NCI-H226 (cell line): Measurements from ENCODE around the gene PDE8A.
A peak's percentile ranks its signal among the peaks of the same experiment; 100 is the strongest.
"Not testable (repeated sequence)": the region's sequence is repeated elsewhere in the genome, so short reads cannot be mapped to it uniquely, and the experiment has no call there.

Experiments
- DNase-seq: peaks from one replicate; pipeline ENCODE4 v3.0.0-alpha.2; 2015

PDE8A gene

GRCh38 chr15:84991014-84991712, 9.5 kb downstream of the PDE8A start:
- DNase-seq = no peak

GRCh38 chr15:84992157-84992944, 10.7 kb downstream of the PDE8A start:
- DNase-seq = peak; percentile 86

GRCh38 chr15:84996055-84996454, 14.4 kb downstream of the PDE8A start:
- no peak for DNase-seq

- DNase-seq = peak; percentile 39
Observed at GRCh38 chr15:84996714-84997113, 15.1 kb downstream of the PDE8A start.

DNA sequence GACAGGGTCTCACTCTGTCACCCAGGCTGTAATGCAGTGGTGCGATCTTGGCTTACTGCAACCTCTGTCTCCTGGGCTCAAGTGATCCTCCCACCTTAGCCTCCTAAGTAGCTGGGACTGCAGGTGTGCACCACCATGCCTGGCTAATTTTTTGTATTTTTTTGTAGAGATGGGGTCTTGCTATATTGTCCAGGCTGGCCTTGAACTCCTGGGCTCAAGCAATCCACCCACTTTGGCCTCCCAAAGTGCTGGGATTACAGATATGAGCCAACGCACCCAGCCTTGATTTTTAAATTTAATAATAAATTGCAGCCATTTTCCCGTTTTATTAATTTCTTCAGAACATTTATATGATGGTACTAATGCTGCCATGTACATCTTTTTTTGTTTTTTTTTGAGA, 15.6 kb downstream of the PDE8A start:
- not testable (repeated sequence) for DNase-seq

- no peak for DNase-seq
Observed at GRCh38 chr15:85000189-85000864, 18.7 kb downstream of the PDE8A start.

GRCh38 chr15:85000937-85001336, 19.3 kb downstream of the PDE8A start:
- no peak for DNase-seq

GRCh38 chr15:85002517-85002916, 20.9 kb downstream of the PDE8A start:
- DNase-seq = peak; percentile 78

DNA sequence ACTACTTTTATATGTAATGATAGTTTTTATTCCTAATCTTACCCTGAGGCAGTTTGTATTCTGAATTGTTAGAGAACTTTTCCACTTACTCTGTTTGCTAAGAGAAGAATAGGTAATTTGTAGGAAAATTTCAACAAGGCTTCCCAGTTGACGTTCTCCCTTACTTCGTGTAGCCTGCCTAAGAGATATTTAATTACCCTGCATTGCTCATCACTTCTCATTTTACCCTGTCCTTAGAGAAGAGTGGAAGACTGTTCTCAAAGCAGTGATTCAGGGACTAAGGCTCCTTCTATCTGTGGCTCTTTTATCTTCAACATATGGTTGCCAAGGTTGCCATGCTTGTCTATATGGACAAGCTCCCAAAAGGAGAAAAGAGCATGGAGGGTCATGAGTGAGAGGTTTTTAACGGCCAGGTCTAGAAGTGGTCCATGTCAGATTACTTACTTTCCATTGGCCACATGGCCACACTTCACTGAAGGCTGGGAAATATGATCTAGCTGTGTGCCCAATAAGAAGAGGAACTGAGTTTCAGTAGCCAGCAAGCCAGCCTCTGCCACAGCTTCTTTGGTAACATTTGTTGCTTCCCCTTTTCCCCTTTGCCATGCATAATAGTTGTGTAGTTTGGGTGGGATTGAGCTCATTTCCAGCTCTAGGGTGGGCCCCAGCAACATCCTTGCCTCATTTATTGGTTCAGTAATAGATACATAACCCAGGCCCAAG, 22.1 kb downstream of the PDE8A start:
- DNase-seq = no peak

DNA sequence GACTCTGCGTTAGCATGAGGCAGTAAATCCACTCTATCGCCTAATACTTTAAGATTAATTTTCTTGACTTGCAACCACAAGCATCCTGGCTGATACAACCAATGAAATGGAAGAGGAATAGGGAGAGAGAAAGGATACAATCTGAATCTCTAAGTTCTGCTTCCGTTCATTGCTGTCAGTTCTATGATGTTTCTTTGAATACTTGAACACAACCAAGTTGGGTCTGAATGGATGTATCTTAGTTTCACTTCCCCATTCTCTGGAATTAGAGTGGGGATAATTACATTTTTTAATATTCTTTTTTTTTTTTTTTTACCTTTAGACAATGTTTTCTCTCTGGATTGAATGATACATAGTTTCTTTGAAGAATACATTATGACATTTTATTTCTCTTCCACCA, 22.9 kb downstream of the PDE8A start:
- no peak for DNase-seq

GRCh38 chr15:85005319-85005718, 23.7 kb downstream of the PDE8A start:
- no peak for DNase-seq

- DNase-seq = no peak
Observed at GRCh38 chr15:85005746-85006145, 24.1 kb downstream of the PDE8A start.

DNA sequence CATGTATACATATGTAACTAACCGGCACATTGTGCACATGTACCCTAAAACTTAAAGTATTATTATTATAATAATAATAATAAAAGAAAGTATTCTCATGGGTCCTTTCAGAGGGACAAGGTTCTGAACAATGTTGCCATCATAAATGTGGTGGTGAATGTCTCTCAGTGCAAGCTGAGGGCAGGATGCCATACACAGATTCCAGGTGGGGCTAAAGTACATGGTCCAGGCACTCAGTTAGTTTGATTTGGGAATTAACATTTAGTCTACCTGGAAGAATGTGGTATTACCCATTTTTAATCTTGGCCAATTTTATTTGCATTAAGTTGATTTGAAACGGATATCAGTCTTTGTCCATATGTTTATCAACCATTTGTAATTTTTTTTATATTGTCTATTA, 24.5 kb downstream of the PDE8A start:
- DNase-seq = no peak

DNA sequence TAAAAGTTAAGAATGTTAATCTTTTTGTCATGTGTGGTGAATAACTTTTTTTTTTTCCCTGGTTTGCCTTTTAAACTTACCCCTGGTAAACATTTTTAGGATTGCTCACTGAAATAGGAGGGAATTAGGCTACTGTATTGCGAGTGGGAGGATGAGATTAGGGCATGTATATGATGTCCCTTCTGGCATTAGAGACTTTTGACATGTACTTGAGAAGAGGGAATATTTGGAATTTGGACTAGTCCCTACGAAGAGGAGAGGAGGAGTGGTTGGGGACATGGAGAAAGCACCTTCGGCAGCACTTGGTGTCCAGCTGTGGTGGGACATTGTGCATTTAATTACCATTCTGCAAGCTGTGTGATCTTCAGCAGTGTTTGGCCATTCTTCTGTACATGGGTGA, 25.0 kb downstream of the PDE8A start:
- no peak for DNase-seq

GRCh38 chr15:85007137-85007536, 25.5 kb downstream of the PDE8A start:
- DNase-seq = no peak

GRCh38 chr15:85007741-85008397, 26.2 kb downstream of the PDE8A start:
- no peak for DNase-seq

DNA sequence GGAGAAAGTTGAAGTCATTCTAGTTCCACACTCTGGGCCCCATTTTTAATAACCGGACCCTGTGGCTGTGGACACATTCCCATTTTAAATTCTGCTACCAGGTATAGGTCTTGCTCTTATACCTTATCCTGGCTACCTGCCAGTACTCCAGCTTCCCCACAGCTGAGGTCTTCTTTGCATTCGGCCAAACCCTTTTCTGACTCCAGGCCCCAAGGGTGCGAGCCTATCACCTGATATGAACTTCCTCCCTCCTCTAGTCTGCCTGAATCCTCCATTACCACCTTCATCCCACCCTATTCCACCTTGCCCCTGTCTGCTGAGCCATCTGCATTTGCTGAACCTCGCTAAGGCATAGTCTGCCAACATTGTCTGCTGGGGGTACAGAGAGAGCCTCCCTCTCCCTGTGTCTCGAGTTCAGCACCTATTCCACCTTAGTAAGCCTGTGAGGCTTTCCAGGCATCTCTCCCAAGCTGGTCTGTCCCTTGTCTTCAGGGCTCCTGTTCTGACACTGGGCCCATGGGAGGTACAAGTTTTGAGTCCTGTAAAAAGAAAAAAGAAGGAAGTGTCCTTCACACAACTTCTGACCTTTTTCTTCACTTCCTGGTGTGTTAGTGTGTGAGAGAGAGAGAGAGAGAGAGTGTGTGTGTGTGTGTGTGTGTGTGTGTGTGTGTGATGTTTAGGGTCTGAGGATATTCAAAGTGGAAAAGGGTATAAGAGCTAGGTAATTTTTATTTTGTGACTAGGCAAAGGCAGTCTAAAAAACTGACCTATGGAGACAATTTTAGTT, 27.0 kb downstream of the PDE8A start:
- no peak for DNase-seq

GRCh38 chr15:85009435-85009834, 27.8 kb downstream of the PDE8A start:
- DNase-seq = no peak

GRCh38 chr15:85010071-85010385, 28.4 kb downstream of the PDE8A start:
- DNase-seq = no peak

- no peak for DNase-seq
Observed at GRCh38 chr15:85010386-85011159, 28.9 kb downstream of the PDE8A start.

DNA sequence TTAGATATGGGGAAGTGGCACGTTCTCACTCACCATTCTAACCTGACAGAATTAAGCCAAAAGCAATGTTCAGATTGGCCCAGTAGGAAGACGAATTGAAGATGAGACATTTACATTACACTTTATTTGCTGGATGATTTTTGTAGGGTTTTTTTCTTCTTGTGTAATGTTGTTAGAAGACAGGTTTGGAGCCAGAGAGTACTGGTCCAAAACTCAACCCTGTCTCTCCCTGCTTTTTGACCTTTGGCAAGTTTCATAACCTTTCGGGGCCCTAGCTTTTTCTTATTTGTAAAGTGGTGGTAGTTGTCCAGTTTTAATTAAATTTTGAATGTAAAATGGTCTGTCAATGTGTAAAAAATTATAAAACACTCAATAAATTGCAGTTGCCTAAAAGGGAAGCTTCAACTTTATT, 29.5 kb downstream of the PDE8A start:
- DNase-seq = no peak
